GM10266 (cell line): Measurements from ENCODE around the gene APOL6.

Source experiments
- DNase-seq: peaks from one replicate; pipeline ENCODE4 v3.0.0; 2012; ENCODE audit errors: extremely low spot score
- TF ChIP-seq, protein P1 (sequence below): IDR thresholded peaks from 2 replicates; pipeline ENCODE4 v1.5.1; 2012; ENCODE audit warnings: mild to moderate bottlenecking, low read depth; ENCODE audit not compliant: control insufficient read depth, insufficient read depth; ENCODE audit errors: missing control alignments

Gene APOL6

DNA sequence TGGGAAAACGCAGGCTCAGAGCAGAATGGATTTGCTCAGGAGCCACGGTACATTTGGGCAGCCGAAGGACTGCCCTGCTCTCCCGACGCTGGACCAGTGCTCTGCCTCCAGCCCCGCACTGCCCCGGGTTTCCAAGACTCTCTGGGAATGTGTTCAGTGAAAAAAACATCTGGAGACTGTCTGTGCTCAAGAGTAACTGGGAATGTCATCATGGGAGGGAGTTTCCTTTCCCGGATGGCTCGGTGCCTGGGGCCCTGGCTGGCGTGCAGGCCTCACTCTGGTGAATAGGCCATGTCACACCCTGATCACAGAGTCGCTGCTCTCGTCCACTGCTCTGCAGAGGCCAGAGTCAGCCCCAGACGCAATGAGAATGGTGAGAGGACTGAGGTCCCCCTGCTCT, 9.8 kb upstream of the APOL6 start:
- DNase-seq, result no peak
- TF ChIP-seq, protein P1, sequence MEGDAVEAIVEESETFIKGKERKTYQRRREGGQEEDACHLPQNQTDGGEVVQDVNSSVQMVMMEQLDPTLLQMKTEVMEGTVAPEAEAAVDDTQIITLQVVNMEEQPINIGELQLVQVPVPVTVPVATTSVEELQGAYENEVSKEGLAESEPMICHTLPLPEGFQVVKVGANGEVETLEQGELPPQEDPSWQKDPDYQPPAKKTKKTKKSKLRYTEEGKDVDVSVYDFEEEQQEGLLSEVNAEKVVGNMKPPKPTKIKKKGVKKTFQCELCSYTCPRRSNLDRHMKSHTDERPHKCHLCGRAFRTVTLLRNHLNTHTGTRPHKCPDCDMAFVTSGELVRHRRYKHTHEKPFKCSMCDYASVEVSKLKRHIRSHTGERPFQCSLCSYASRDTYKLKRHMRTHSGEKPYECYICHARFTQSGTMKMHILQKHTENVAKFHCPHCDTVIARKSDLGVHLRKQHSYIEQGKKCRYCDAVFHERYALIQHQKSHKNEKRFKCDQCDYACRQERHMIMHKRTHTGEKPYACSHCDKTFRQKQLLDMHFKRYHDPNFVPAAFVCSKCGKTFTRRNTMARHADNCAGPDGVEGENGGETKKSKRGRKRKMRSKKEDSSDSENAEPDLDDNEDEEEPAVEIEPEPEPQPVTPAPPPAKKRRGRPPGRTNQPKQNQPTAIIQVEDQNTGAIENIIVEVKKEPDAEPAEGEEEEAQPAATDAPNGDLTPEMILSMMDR, result no peak

DNA sequence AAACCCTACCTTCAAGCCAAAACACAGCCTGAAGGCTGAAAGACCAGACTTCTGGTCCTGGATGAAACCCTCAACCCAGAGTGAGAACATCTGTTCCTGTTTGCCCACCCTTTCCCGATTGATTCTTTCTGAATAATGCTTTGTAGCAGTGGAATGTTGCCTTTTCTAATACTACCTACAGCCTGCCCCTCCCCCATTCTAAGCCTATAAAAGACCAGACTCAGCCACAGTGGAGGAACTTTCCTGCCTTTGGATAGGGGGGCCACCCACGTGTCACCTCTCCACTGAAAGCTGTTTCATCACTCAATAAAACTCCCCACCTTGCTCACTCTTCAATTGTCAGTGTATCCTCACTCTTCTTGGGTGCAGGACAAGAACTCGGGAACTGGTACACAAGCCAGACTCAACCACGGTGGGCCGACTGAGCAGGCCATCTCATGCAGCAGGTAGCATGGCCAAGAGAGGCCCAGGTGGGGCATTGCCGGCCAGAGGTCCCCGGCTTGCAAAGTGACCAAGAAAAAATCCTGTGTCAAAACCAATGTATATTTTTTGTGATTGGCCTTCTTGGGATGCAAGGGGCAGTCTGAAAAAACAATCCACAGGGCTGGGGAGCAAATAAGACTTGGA, 6.6 kb upstream of the APOL6 start:
- no peak for DNase-seq
- TF ChIP-seq, protein P1, result no peak

DNA sequence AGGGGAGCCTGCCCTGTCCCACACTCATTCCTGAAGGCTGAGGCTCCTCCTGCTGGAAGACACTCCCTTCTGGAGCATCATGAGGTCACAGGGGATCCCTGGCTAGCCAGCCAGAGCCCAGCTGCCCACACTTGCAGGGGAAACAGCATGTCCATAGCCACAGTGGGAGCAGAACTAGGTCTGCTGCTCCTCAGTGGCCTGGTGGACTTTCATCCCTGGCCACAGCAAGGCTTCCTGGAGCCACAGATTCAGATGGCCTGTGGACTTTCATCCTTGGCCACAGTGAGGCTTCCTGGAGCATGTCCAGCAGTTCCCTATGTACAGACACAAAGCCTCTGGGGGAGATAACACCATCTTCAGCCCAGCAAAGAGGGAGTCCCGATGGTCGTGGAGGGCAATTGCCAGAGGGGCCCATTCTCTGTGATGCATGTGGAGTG, 5.9 kb upstream of the APOL6 start:
- TF ChIP-seq, protein P1, result no peak
- DNase-seq, result no peak

DNA sequence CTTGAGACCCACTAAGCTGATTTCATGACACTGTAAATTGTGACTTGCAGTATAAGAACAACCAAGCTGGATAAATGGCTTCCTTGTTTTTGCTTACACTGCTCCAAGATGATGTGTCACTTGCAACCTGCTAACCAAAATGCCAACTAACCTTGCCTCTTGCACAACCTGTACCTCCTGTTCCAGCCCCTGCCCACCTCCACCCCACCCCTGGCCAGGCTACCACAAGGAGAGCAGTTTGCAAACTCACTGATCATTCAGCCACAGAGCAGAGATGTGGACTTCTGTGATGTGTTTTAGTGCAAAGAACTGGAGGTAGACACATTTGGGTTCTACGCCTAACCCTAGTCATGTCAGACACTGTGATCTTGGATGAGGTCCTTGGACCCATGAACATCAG, 4.3 kb upstream of the APOL6 start:
- TF ChIP-seq, protein P1, result no peak
- DNase-seq, result no peak

DNA sequence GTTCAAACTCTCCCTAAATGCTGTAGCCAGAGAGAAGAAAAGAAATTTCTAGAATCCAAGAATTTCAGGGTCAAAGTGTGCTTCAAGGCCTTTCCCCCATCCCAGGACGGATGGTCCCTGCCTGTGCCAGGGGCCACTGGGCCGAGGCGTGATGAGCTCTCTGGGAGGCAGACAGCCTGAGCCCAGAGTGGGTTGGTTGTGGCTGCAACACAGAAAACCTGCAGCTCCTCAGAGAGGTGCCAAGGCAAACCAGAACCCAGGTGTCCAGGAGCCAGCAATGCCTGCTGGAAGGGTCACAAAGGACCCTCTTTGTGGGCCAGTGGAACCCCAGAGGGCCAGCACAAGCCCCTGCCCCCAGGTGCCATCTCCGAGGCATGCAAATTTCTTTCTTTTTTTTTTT, 2.6 kb upstream of the APOL6 start:
- DNase-seq, result no peak
- TF ChIP-seq, protein P1, result no peak

DNA sequence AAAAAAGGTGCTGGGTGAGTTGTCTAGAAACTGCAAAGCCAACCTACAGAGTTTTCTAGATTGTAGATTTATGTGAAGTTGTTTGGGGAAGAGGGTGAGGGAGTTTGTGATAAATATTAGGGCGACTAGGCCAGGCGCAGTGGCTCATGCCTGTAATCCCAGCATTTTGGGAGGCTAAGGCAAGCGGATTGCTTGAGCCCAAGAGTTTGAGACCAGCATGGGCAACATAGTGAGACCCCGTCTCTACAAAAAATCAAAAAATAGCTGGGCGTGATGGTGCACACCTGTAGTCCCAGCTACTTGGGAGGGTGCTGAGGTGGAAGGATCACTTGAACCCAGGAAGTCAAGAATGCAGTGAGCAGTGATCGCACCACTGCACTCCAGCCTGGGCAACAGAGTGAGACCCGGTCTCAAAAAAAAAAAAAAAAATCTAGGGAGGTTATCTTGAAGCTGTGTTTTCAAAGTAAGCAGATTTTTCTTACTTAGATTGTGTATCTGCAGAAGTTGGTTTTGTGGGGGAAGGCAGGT, 844 bp downstream of the APOL6 start:
- TF ChIP-seq, protein P1, result no peak
- DNase-seq, result no peak

DNA sequence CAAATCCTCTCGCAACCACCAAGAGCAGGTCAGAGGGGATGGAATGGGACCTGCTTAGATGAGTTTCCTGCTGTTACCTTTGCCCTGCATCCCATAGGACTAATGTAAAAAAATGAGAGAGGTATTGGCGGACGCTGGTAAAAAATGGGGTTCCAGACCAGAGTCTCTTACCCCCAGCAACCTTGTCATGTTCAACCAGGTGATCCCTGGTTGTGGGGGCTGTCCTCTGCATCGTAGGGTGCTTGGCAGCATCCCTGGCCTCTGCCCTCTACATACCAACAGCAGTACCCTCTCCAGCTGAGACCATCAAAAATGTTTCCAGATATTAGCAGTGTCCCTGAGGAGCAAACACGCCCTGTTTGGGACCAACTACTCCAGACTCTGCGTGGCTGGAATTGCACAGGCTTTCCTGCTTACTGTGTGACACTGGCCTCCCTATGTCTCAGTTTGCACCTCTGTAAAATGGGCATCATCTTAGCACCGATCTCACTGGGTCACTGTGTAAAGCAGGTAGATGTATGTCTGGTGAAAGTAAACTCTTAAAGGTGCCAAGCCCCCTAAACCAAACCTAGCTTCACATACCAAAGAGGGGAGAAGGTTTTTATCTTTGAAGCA, 1.5 kb downstream of the APOL6 start:
- TF ChIP-seq, protein P1, result no peak
- no peak for DNase-seq
